Raji (cell line): Measurements from ENCODE around the gene NOX5.

Experiments used
- POLR2A ChIP-seq: IDR thresholded peaks from 2 replicates; pipeline ENCODE4 v1.6.1; 2011; ENCODE audit warnings: low read depth, low read length, control low read depth; ENCODE audit not compliant: insufficient read depth

NOX5 gene

GRCh38 chr15:69004011-69004410 lies 10.5 kb upstream of the NOX5 start:
- TF ChIP-seq POLR2A = no peak

- TF ChIP-seq POLR2A = no peak
Observed at GRCh38 chr15:69008056-69008455, 6.4 kb upstream of the NOX5 start.

GRCh38 chr15:69009341-69009740 lies 5.2 kb upstream of the NOX5 start:
- TF ChIP-seq POLR2A = no peak

GRCh38 chr15:69011641-69012040 lies 2.9 kb upstream of the NOX5 start:
- no peak for TF ChIP-seq POLR2A

GRCh38 chr15:69012761-69013364 lies 1.6 kb upstream of the NOX5 start:
- no peak for TF ChIP-seq POLR2A

- TF ChIP-seq POLR2A = no peak
Observed at GRCh38 chr15:69013726-69014406, 629 bp upstream of the NOX5 start.

- no peak for TF ChIP-seq POLR2A
Observed at GRCh38 chr15:69015591-69015990, 1.1 kb downstream of the NOX5 start.

GRCh38 chr15:69016021-69016595 lies 1.6 kb downstream of the NOX5 start:
- no peak for TF ChIP-seq POLR2A

GRCh38 chr15:69017978-69018377 lies 3.5 kb downstream of the NOX5 start:
- TF ChIP-seq POLR2A = no peak

- TF ChIP-seq POLR2A = no peak
Observed at GRCh38 chr15:69018951-69019350, 4.5 kb downstream of the NOX5 start.

- no peak for TF ChIP-seq POLR2A
Observed at GRCh38 chr15:69021895-69022294, 7.4 kb downstream of the NOX5 start.

- no peak for TF ChIP-seq POLR2A
Observed at GRCh38 chr15:69025320-69025719, 10.8 kb downstream of the NOX5 start.

GRCh38 chr15:69026355-69026754 lies 11.9 kb downstream of the NOX5 start:
- TF ChIP-seq POLR2A = no peak

- no peak for TF ChIP-seq POLR2A
Observed at GRCh38 chr15:69027976-69028518, 13.6 kb downstream of the NOX5 start.

GRCh38 chr15:69031013-69032001 lies 16.8 kb downstream of the NOX5 start:
- no peak for TF ChIP-seq POLR2A

- no peak for TF ChIP-seq POLR2A
Observed at GRCh38 chr15:69032031-69032430, 17.5 kb downstream of the NOX5 start.
